Endothelial cell of umbilical vein (primary cell): Measurements from ENCODE around the gene PARD3B. TPM values are rescaled to one million over a fixed set of nuclear protein-coding genes. Genes with fewer than 3 reads are reported as not detected.

ENCODE experiments used
- BruUV-seq: library from RNA; stranded (reverse); fragments of 400-500 nt; replicated peaks from 2 replicates; lab custom pipeline; 2021; lab: Mats Ljungman, UMichigan
- CTCF ChIA-PET: fragments of 300-600, 350-600 bp; sonication (Branson Sonifier 250); formaldehyde crosslinking; loops from one replicate; lab custom pipeline; 2021; ENCODE audit warnings: antibody characterized with exemption, inconsistent platforms; lab: Charles Lee
- POLR2A ChIA-PET: fragments of 300-600, 350-600 bp; sonication (Branson Sonifier 250); formaldehyde crosslinking; loops from one replicate; lab custom pipeline; 2021; ENCODE audit warnings: antibody characterized with exemption, inconsistent platforms; lab: Charles Lee
- DNase-seq: peaks from one replicate; pipeline ENCODE4 v3.0.0-alpha.2; 2011; ENCODE audit warnings: low read depth, low spot score
- FAIRE-seq: peaks from 2 replicates; lab custom pipeline; 2011; peaks lifted over from hg19 to GRCh38; lab: Jason Lieb, UNC
- H2AFZ ChIP-seq: 2 replicates; pipeline ENCODE4 v1.6.0; 2012; ENCODE audit warnings: low read depth, low read length, control low read depth, inconsistent platforms
- H3K27ac ChIP-seq: 2 replicates; pipeline ENCODE4 v1.5.1; 2011; ENCODE audit warnings: low read depth, mild to moderate bottlenecking, control low read depth, low read length, moderate library complexity; ENCODE audit not compliant: insufficient read depth
- H3K27me3 ChIP-seq, 2 experiments: 2 replicates each; pipeline versions ENCODE4 v1.6.0 to v1.6.1; 2011; ENCODE audit warnings: low read length in 2 of 2, mixed read lengths in 1 of 2; ENCODE audit not compliant: control insufficient read depth in 2 of 2, insufficient read depth in 2 of 2
- H3K36me3 ChIP-seq, 2 experiments: 2 replicates in 1 of 2; 3 replicates in 1 of 2; pipeline ENCODE4 v1.5.1; 2011; ENCODE audit warnings: low read length in 2 of 2, mild to moderate bottlenecking in 1 of 2, moderate library complexity in 1 of 2; ENCODE audit not compliant: control insufficient read depth in 2 of 2, insufficient read depth in 2 of 2; ENCODE audit errors: extremely low read depth in 1 of 2
- H3K4me1 ChIP-seq: 3 replicates; pipeline ENCODE4 v1.5.1; 2011; ENCODE audit warnings: mild to moderate bottlenecking, low read length; ENCODE audit not compliant: control insufficient read depth, insufficient read depth; ENCODE audit errors: extremely low read depth
- H3K4me2 ChIP-seq: 2 replicates; pipeline ENCODE4 v1.6.1; 2011; ENCODE audit warnings: low read length, control low read depth, mixed read lengths; ENCODE audit not compliant: insufficient read depth
- H3K4me3 ChIP-seq, 3 experiments: fragments of 200-600 bp in 1 of 3; sonication (generic), shearing (Covaris generic) in 1 of 3; replicated peaks in 1 of 3; 2 replicates each; pipeline ENCODE4 v1.5.1; 2011 to 2016; ENCODE audit warnings: control low read depth in 3 of 3, low read length in 3 of 3, mild to moderate bottlenecking in 2 of 3, inconsistent platforms in 1 of 3, low read depth in 1 of 3, moderate library complexity in 1 of 3; ENCODE audit not compliant: insufficient read depth in 1 of 3
- H3K79me2 ChIP-seq: 2 replicates; pipeline ENCODE4 v1.6.0; 2012; ENCODE audit warnings: low read length, inconsistent platforms; ENCODE audit not compliant: control insufficient read depth, insufficient read depth
- H3K9ac ChIP-seq: replicated peaks from 2 replicates; pipeline ENCODE3; 2011; ENCODE audit warnings: low read length, control low read depth; ENCODE audit not compliant: insufficient read depth; ENCODE audit errors: extremely low read depth
- H3K9me1 ChIP-seq: replicated peaks from 3 replicates; pipeline ENCODE4 v1.6.0; 2011; ENCODE audit warnings: mild to moderate bottlenecking, low read length; ENCODE audit not compliant: control insufficient read depth, insufficient read depth; ENCODE audit errors: extremely low read depth
- H3K9me3 ChIP-seq: replicated peaks from 2 replicates; pipeline ENCODE4 v1.5.1; 2012; ENCODE audit warnings: low read length, inconsistent platforms; ENCODE audit not compliant: control insufficient read depth, insufficient read depth
- H4K20me1 ChIP-seq: replicated peaks from 2 replicates; pipeline ENCODE3; 2011; ENCODE audit warnings: mild to moderate bottlenecking, low read length; ENCODE audit not compliant: control insufficient read depth, insufficient read depth; ENCODE audit errors: extremely low read depth
- CTCF ChIP-seq, 2 donors: IDR thresholded peaks; 1 replicate in 1 of 2; 2 replicates in 1 of 2; pipeline ENCODE4 v1.5.1; 2011; ENCODE audit warnings: low read length in 2 of 2, mild to moderate bottlenecking in 2 of 2, moderate library complexity in 2 of 2, control low read depth in 1 of 2, inconsistent platforms in 1 of 2, low read depth in 1 of 2; ENCODE audit not compliant: insufficient read depth in 1 of 2; ENCODE audit errors: extremely low read depth in 1 of 2
- EZH2 ChIP-seq: IDR thresholded peaks from 2 replicates; pipeline ENCODE4 v1.6.1; 2012; ENCODE audit warnings: borderline replicate concordance, low read depth, mild to moderate bottlenecking, moderate library complexity, low read length, inconsistent platforms; ENCODE audit not compliant: severe bottlenecking
- FOS ChIP-seq: IDR thresholded peaks from 2 replicates; pipeline ENCODE4 v1.6.1; 2011; ENCODE audit warnings: mild to moderate bottlenecking, low read length, moderate library complexity, borderline replicate concordance; ENCODE audit not compliant: insufficient read depth
- GATA2 ChIP-seq: IDR thresholded peaks from 2 replicates; pipeline ENCODE4 v1.7.0; 2011; ENCODE audit warnings: low read depth, mild to moderate bottlenecking, moderate library complexity, mixed read lengths, low read length; ENCODE audit not compliant: insufficient read length, insufficient read depth
- JUN ChIP-seq: IDR thresholded peaks from 2 replicates; pipeline ENCODE4 v1.6.1; 2011; ENCODE audit warnings: borderline replicate concordance, low read depth; ENCODE audit not compliant: insufficient read length, insufficient read depth
- MYC ChIP-seq: IDR thresholded peaks from one replicate; pipeline ENCODE4 v1.6.1; 2011; ENCODE audit warnings: mild to moderate bottlenecking, low read depth, low read length
- POLR2A ChIP-seq: IDR thresholded peaks from 2 replicates; pipeline ENCODE4 v1.6.1; 2012; ENCODE audit warnings: low read depth, mild to moderate bottlenecking, control low read depth, low read length
- POLR2AphosphoS5 ChIP-seq: IDR thresholded peaks from 2 replicates; pipeline ENCODE4 v1.6.1; 2012; ENCODE audit warnings: low read depth, mild to moderate bottlenecking, control low read depth, low read length, moderate library complexity; ENCODE audit not compliant: insufficient read depth
- dilution Hi-C: fragments of 300-500 bp; cut with MboI; formaldehyde crosslinking; loops from one replicate; pipeline ENCODE4 v1.15.0; 2019; ENCODE audit warnings: low sequenced_read_pairs; ENCODE audit not compliant: extremely low pct_ligation_motif_present
- intact Hi-C: fragments of 100-400 bp; cut with micrococcal nuclease; formaldehyde crosslinking; loops from one replicate; pipeline ENCODE4 v1.10.0; 2022
- polyA plus RNA-seq, 4 experiments: library from polyadenylated mRNA; depleted of rRNA in 3 of 4; stranded (reverse) in 3 of 4; unstranded in 1 of 4; fragments of >200 nt; gene quantifications; 2 replicates each; pipeline versions ENCODE4 v1.2.1 to v1.2.3, GENCODE V29; 2011 to 2012; ENCODE audit warnings: missing spikeins in 1 of 4
- total RNA-seq: library from RNA; stranded (reverse); gene quantifications from 2 replicates; pipeline ENCODE4 v1.2.3, GENCODE V29; 2021
- TF ChIP-seq, protein P1 (sequence below): IDR thresholded peaks from 2 replicates; pipeline ENCODE4 v1.6.1; 2011; ENCODE audit not compliant: insufficient read depth, insufficient read length

Gene PARD3B
- total and polyA plus RNA-seq, 2 donors (not counting 3 experiments of a cell fraction or from before 2014, with no cell fraction given): 2.2 to 30.9 TPM

DNA sequence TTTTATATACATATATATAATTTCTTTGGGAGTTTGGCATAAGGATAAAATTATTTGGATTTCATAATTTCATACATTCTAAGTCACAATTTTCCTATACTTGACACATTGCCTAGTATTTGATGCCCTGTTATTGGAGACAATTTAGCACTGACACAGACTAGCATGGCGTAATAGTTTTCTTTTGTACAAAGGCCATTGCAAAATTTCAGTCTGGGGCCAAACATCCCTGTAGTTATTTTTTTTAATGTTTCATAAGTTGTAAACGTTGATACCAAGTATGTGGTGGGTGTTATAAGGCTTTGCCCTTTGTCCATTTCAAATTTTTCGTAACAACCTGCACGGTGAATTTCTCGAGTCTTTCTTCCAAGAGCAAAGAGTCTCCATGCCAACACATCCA lies 1041.4 kb downstream of the PARD3B start:
- ChIA-PET CTCF (interaction anchor here (1.1 kb wide), 1 partner anchor 90 kb away, joined by 3 read pairs; no protein-coding TSS in a partner anchor), POLR2A (no interaction called here)
- dilution Hi-C loops: no loop called here
- H3K4me1 ChIP-seq: peaks cover 7% of the 10 kb centered on the region
- H3K4me3 ChIP-seq: no peak overlapping the region
- H4K20me1 ChIP-seq: no peaks in the 10 kb centered on the region
- H3K36me3 ChIP-seq: no peaks in the 10 kb centered on the region
- H3K4me2 ChIP-seq: no peak overlapping the region
- H3K9ac ChIP-seq: no peak overlapping the region
- no peaks in the 10 kb centered on the region for H3K9me1 ChIP-seq
- TF ChIP-seq, protein P1, sequence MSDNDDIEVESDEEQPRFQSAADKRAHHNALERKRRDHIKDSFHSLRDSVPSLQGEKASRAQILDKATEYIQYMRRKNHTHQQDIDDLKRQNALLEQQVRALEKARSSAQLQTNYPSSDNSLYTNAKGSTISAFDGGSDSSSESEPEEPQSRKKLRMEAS: no peak
- TF ChIP-seq POLR2AphosphoS5 (no peak), CTCF (IDR thresholded peaks at IDR 0.05; ENCODE audit: extremely low read depth in 1 of 2, insufficient read depth in 1 of 2, low read depth in 1 of 2, low read length in 2 of 2) (no peak), GATA2 (no peak), EZH2 (no peak), JUN (no peak), MYC (no peak), FOS (no peak), POLR2A (no peak)
- no peak overlapping the region for H3K27ac ChIP-seq
- H3K79me2 ChIP-seq: no peaks in the 10 kb centered on the region
- no peak for DNase-seq
- no peaks in the 10 kb centered on the region for H3K27me3 ChIP-seq
- intact Hi-C loops: no loop called here
- no peak overlapping the region for H2AFZ ChIP-seq
- FAIRE-seq: no peak
- no peaks in the 10 kb centered on the region for H3K9me3 ChIP-seq
- BruUV-seq: no TSS peak
